Measurements from ENCODE around the gene ZNF710. TPM values are rescaled to one million over a fixed set of nuclear protein-coding genes. Genes with fewer than 3 reads are reported as not detected.

Gene ZNF710
- total and polyA plus RNA-seq, 2 of the 13 experiments (the other 11 are each of a cell fraction or from before 2014, with no cell fraction given), result 4.7 to 20.6 TPM

DNA sequence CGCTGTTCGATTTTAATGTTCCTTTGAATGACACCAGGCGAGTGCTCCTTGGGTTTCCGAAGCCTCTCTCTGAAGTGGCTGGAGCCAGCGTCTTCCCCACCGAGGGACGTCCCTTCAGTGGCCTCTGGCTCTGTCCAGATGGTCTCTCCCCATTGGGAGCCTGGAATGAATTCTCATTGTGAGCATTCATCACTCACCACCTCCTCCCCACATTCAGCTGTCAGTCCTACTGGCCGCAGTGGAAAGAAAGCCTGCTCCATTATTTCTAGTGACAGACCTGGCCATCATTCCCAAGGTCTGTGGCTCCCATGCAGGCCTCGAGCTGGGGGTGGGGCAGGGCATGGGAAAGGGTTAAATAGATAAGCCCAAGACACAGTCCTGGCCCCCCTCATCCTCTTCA, 35.2 kb downstream of the ZNF710 start (continued):
- TF ChIP-seq ZNF510 (CRISPR knock-in tag; IDR thresholded peaks at IDR 0.05; ENCODE audit: low read depth), result no peak
- TF ChIP-seq ELK4 (CRISPR knock-in tag; IDR thresholded peaks at IDR 0.05; ENCODE audit: borderline replicate concordance), result no peak
- TF ChIP-seq, protein P1, sequence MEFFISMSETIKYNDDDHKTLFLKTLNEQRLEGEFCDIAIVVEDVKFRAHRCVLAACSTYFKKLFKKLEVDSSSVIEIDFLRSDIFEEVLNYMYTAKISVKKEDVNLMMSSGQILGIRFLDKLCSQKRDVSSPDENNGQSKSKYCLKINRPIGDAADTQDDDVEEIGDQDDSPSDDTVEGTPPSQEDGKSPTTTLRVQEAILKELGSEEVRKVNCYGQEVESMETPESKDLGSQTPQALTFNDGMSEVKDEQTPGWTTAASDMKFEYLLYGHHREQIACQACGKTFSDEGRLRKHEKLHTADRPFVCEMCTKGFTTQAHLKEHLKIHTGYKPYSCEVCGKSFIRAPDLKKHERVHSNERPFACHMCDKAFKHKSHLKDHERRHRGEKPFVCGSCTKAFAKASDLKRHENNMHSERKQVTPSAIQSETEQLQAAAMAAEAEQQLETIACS (CRISPR knock-in tag; IDR thresholded peaks at IDR 0.05), result no peak
- no peak for TF ChIP-seq ZNF720 (CRISPR knock-in tag; IDR thresholded peaks at IDR 0.05)
- TF ChIP-seq PRMT3 (CRISPR knock-in tag; IDR thresholded peaks at IDR 0.05; ENCODE audit: borderline replicate concordance, low read depth), result no peak

- WGBS (ENCODE audit: low lambda C conversion rate), result 94% methylated on average over 10 of the region's 11 CpGs
- Histone ChIP-seq H3K4me1 (ENCODE audit: insufficient read depth, low read length) (peaks cover 82% of the 10 kb centered on the region), H3K9me3 (ENCODE audit: low read length) (no peaks in the 10 kb centered on the region), H3K27me3 (ENCODE audit: control insufficient read depth in 1 of 2, insufficient read depth in 2 of 2, low read length in 2 of 2) (no peaks in the 10 kb centered on the region), H3K27ac (ENCODE audit: extremely low read length, insufficient read depth, low read length) (no peak overlapping the region), H3K4me2 (ENCODE audit: low read depth, low read length) (no peak overlapping the region), H3K4me3 (replicated peaks in 1 of 3; ENCODE audit: insufficient read depth in 1 of 3, low read depth in 2 of 3, low read length in 3 of 3) (no peak overlapping the region), H3K79me2 (ENCODE audit: insufficient read depth, low read length) (peaks cover 33% of the 10 kb centered on the region), H4K20me1 (ENCODE audit: insufficient read depth, low read length) (peaks cover 4% of the 10 kb centered on the region; the same call in 1 of the 2 replicates), H3K9ac (ENCODE audit: insufficient read depth, low read depth, low read length) (no peak overlapping the region), H3K36me3 (replicated peaks in 1 of 2; ENCODE audit: control insufficient read depth in 1 of 2, insufficient read depth in 2 of 2, low read length in 2 of 2) (no peaks in the 10 kb centered on the region; a peak in 2 of 5 replicates), H2AFZ (ENCODE audit: low read length) (no peak overlapping the region)
- in situ Hi-C loops (cut with HindIII; ENCODE audit: extremely low pct_ligation_motif_present, low pct_unique_long_range_greater_than_20kb), result no loop called here
- no peak for FAIRE-seq
- DNase-seq (ENCODE audit: low spot score), result no peak
- CTCF ChIA-PET (ENCODE audit: low intra/inter-chr PET ratio, low total read pairs), result no interaction called here
- POLR2A ChIA-PET, result interaction anchor here (1.4 to 5.1 kb wide), 2 partner anchors 18 to 34 kb away, joined by 5 to 41 read pairs; partner anchors contain the start of gene ZNF710
- intact Hi-C loops (cut with micrococcal nuclease; ENCODE audit: unreplicated experiment), result loop anchor here (5.0 kb wide), 1 partner anchor 35 kb away; the partner anchor contains the start of gene ZNF710
- no peak for ATAC-seq
- no TSS peak for BruUV-seq (replicated peaks)
- TF ChIP-seq NCOR1 (IDR thresholded peaks at IDR 0.05; ENCODE audit: borderline replicate concordance, low read length), result no peak
- TF ChIP-seq, protein P2, sequence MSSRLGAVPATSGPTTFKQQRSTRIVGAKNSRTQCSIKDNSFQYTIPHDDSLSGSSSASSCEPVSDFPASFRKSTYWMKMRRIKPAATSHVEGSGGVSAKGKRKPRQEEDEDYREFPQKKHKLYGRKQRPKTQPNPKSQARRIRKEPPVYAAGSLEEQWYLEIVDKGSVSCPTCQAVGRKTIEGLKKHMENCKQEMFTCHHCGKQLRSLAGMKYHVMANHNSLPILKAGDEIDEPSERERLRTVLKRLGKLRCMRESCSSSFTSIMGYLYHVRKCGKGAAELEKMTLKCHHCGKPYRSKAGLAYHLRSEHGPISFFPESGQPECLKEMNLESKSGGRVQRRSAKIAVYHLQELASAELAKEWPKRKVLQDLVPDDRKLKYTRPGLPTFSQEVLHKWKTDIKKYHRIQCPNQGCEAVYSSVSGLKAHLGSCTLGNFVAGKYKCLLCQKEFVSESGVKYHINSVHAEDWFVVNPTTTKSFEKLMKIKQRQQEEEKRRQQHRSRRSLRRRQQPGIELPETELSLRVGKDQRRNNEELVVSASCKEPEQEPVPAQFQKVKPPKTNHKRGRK (CRISPR knock-in tag; IDR thresholded peaks at IDR 0.05), result no peak
- no peak for TF ChIP-seq SMC3 (IDR thresholded peaks at IDR 0.05; ENCODE audit: low read length)
- no peak for TF ChIP-seq ZNF367 (CRISPR knock-in tag; IDR thresholded peaks at IDR 0.05; ENCODE audit: borderline replicate concordance)
- TF ChIP-seq ZNF292 (CRISPR knock-in tag; IDR thresholded peaks at IDR 0.05; ENCODE audit: borderline replicate concordance, low read depth), result no peak
- TF ChIP-seq ZNF781 (CRISPR knock-in tag; IDR thresholded peaks at IDR 0.05; ENCODE audit: borderline replicate concordance, not compliant biosample characterization), result no peak
- no peak for TF ChIP-seq ZSCAN21 (CRISPR knock-in tag; IDR thresholded peaks at IDR 0.05; ENCODE audit: borderline replicate concordance)
- TF ChIP-seq ZNF7 (CRISPR knock-in tag; IDR thresholded peaks at IDR 0.05), result no peak
- no peak for TF ChIP-seq ATF6 (CRISPR knock-in tag; conservative IDR thresholded peaks at IDR 0.05)
- no peak for TF ChIP-seq CENPT (CRISPR knock-in tag; IDR thresholded peaks at IDR 0.05; ENCODE audit: low read depth)
- TF ChIP-seq ZNF780A (CRISPR knock-in tag; IDR thresholded peaks at IDR 0.05), result no peak
These were observed 35.8 kb downstream of the ZNF710 start for GRCh38 chr15:90036806-90037510.

Data from HepG2 (cell line).